ACHN (cell line): Measurements from ENCODE around the gene APBB2.
A peak's percentile ranks its signal among the peaks of the same experiment; 100 is the strongest.

Experiments
- DNase-seq: peaks from one replicate; pipeline ENCODE4 v3.0.0-alpha.2; 2015
- in situ Hi-C: cut with HindIII; loops from 2 replicates; pipeline ENCODE4 v1.10.0; 2017; ENCODE audit warnings: low sequenced_read_pairs, low pct_ligation_motif_present, low pct_unique_long_range_greater_than_20kb

Gene APBB2

DNA sequence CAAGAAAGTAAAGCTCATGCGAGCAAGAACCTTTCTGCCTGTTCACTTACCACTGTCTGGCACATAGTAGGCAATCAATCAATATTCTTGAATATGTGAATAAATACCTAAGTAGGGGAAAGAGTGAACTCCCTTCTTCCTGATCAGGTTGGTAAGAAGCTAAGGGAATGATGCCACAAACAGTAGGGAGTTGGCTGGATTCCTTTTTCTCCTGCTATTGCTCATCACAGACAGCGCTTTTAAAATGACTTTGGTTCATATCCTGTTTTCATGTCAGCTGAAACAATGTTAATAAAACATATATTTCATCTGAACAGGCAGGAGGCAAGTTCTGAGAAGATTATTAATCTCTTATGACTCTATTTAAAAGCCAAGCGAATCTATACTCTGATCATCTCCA, 365.4 kb downstream of the APBB2 start:
- no peak for DNase-seq
- in situ Hi-C loops = no loop called here

DNA sequence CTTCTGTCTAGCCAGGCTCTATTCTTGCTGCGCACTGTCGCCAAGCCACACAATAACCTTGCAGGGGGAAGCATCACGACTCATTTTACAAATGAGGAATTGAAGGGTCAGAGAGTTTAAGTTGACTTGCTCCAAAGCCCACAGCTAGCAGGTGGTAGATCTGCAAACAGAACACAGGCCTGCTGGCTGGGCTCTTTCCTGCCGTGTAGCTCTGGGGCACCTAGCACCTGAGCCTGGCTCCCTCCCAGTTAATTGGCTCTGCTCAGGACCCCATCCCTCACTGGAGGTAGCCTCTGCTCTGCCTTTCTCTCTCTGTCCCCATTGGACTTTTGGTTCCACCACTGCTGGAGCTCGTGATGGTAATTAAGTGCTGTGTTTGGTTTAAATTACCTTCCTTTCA, 366.1 kb downstream of the APBB2 start:
- in situ Hi-C loops = no loop called here
- no peak for DNase-seq

DNA sequence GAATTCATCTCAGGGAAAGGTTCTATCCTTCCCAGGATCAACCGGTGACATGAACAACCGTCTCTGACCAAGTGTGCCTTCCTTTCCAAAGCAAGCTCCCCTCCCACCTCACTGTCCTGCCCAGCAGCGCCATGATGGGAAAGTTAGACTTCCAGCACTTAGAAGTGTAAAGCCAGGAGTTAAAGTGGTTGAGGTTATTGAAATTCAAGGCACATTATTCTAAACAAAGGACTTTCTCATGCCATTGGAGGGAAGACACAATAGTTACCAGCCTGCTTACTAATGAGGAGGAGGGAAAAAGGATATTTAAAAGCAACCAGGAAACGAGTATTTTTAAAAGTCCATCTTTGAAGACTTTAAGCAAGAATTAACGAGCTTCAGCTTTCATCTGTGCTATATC, 367.8 kb downstream of the APBB2 start:
- DNase-seq = no peak

DNA sequence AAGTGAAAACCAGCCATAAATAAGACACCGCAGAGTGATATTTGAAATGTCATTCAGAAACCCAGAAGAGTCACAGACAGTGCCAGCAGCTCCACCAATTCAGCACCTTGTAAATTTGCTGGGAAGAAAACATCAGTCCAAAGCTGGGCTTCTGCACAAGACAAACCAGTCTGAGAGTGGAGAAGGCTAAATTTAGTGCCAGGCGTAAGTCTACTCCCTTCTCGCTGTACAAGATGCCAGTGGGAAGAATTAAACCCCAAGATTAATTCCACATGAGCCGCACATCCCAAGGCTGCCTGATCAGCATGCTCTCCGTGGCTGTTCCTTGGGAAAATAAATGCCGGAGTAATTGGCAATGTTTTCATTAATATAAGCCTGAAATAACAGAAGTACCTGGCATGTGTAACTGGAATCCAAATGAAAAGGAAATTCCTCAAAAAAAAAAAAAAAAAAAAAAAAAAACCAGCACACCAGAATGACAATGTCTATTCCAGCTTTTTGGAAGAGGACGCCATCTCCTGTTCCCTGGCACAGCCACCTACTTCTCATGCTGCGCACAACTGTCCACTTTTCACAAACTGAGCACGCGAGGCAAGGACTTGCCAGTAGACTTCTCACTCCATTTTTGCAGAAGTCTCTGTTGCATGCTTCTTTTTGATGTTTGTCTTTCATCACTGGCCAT, 369.0 kb downstream of the APBB2 start:
- in situ Hi-C loops = no loop called here
- DNase-seq = no peak

More for the DNA sequence above, 367.8 kb downstream of the APBB2 start:
- in situ Hi-C loops = no loop called here

DNA sequence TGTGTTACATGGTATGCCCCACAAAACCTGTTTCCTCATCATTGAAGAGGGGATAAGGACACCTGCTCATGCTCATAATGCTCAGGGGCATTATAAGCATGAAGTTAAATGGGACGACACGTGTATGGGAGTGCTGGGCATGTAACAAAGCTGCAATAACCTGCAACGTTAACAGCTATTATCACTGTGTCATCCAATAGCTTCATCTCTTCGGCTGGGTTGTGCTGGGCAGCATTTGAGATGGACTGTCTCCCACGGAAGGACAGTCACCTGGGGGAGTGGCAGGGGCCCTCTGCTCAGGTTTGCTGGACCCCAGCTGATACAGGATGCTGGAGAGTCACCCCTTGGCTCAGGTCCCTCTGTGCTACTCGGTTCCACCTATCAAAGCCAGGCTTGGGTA, 370.1 kb downstream of the APBB2 start:
- in situ Hi-C loops = no loop called here
- DNase-seq = no peak

DNA sequence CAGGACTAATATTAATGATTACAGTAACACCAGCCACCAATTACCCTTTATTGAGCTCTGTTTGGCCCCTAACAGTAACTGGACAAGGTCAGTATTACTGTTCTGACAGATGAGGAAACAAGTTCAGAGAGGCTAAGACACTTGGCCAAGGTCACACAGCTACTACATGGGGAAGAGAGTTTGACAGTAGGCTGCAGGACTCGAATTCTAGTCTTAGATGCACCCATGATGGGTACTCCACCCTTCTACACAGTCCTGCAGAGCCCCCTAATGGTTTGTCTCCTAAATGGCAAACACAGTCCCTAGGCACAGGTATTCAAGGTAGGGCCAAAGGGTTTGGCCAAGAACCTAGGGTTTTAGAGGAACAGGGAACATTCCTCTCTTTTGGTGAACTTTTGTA, 370.6 kb downstream of the APBB2 start:
- DNase-seq = peak; percentile 17
- in situ Hi-C loops = no loop called here

DNA sequence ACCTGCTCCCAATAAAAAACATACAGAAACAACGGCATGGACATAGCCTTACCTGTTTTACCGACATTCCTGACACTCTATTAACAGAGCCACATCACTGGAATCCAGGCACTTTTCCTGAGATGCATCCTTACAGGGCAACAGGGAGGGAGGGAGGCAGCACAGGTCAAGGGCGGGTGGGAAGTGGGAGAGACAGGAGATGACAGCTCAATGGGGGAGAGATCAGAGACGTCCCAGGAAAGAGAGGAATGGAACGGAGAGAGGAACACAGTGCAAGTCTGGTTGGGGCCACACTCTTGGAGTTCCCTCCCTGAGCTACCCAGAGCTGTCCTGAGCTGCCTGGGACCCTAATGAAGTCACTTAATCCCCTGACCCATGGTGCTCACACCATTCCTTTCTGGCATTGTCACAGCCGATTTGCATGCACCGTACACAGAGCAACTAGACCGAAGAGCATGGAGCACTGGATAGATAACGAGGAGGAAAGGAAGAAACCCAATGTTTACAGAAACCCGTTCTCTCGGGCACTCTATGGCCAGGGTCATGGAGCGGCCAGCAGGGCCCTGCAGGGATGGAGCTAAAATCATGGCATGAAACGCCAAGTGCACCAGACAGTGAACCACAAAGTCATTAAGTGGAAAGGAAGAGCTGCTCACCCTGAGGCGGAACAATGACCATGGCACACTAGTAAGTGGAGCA, 371.5 kb downstream of the APBB2 start:
- no peak for DNase-seq
- in situ Hi-C loops = no loop called here

DNA sequence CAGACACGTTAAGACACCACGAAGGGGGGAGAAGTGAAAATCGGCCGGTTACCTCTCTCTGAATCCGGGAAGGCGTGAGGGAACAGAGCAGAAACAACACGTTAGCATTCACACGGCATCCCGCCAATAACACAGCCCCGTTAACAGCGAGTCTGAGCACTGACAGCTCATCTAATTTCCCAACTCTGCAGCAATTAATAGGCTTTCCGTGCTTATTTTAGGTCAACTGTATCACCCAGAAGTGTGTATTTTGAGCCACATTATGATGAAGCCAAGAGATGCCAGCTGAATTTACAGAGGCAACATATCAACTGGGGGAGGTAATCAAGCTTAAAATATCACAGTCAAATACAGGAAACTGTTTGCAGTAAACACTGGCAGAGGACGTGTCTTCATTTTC, 372.0 kb downstream of the APBB2 start:
- in situ Hi-C loops = no loop called here
- DNase-seq = no peak

DNA sequence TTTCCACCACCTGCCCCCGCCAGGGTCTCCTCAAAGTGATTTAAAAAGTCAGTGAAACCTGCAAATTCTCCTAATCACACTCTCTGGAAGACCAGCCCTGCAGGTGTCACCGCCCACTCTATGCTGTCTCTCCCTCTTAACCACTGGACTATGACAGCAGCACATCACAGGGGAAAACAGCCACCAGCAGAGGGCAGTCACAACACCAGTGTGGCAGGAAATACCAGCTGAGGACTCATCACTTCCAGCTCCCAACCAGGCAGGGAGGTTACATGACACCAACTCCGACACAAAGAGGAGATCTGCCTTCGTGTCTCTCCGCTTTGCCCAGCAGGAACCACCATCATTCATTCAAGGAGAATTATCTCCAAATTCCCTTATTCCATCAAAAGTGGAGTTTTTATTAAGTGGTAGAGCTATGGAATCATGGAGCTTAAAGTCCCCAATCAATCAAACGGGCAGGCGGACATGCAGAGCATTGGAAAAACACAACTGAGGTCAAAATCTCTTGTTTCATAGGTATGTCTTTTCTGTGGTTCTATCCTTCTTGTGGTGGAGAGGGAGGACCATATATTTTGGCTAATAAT, 373.3 kb downstream of the APBB2 start:
- peak; percentile 85 for DNase-seq
- in situ Hi-C loops = no loop called here

DNA sequence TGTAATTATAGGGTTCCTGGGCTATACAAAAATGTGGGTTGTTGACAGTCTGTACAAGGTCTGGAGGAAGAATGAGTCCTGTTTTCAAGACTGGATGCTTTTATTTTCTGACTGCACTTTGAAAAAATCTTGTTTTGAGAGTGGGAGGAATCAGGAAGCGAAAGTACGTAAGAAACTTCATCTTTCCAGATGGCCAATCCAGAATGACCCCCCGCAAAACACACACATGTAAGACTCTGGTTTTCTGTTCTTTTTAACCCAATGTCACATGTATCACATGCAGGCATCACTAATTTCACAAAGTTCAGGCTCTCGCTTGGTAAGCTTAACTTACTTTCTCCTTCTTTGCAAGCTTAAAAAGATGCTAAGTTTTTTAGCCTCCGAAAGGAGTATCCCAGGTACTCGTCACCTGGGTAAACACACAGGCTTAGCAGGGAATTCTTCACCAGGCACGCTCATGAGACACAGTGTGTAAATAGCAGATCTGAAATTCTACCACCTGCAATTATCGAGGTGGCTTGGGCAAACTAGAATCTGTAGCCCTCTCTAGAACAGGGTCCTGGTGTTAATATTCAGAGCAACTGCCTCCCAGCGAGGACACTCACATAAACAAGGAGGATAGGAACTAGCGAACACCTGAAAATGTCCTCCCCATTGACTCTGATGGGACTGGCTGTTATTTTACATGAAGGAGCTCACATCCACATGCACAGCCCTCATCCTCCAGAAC, 373.9 kb downstream of the APBB2 start:
- no peak for DNase-seq
- in situ Hi-C loops = no loop called here

DNA sequence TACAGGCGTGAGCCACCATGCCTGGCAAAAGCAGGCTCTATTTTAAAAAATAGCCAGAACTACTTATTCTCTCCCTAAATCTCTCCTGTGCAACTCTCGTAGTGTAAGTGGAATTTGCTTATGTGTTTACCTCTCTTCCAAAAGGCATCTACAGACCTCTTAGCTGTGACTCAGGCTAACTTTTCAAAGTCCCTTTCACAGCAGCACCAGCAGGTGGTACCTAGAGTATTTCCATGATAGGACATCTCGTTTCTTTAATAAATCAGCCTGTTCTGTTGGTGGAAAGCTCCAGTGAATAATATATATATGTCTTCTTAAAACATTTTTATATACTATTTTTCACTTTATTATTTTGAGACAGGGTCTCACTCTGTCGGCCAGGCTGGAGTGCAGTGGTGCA, 375.6 kb downstream of the APBB2 start:
- DNase-seq = no peak
- in situ Hi-C loops = no loop called here

DNA sequence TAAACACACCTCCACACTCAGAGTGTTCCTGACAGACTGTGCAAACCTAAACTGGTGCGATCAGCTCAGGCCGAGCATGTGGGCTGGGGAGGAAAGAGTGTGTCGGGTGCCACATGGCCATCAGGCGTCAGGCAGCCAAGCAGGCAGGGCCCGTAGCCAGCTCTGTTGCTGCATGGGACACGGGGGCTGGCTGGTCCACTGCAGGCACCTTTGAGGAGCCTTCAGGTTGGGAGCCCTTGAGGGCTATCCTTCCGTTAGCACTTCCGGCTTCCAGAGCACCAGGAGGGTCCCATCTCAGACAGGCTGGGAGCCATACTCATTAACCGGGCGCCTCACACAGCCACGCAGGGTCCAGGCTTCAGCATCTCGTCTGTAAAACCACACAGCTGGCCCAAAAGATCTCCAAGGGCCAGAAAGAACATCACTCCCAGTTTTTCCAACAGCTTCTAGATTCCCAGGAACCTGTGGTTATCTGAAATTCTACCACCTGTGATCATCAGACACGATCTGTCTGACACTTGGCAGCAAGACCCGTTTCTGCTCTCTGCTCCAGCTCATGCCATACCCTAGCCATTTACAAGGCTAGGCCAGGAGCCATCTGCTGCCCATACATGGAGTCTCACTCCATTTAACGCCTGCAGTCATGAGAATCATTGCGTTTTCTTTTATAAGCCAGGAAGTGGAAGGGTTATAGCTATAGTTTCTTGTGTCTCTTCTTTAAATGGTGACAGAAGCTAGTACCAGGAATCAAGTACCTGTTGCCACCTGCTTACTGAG, 377.1 kb downstream of the APBB2 start:
- no peak for DNase-seq
- in situ Hi-C loops = no loop called here

DNA sequence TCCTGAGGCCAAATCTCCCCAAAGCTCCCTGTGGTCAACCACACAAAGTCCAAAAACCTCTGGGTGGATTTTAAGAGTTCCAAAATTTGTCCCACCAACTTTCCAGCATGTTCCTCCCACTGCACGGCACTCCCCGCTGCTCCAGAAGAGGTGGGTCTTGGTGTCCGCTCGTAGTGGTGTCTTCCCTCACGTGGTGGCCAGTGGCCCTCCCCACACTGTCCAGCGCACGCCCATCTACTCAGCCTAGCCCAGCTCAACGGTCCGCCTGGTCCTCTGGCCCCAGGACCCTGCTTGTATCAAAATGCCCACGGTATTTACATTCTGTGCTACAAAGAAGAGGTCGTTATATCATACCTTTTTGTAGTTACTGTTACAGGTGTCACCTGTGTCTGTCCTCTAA, 381.1 kb downstream of the APBB2 start:
- no peak for DNase-seq

DNA sequence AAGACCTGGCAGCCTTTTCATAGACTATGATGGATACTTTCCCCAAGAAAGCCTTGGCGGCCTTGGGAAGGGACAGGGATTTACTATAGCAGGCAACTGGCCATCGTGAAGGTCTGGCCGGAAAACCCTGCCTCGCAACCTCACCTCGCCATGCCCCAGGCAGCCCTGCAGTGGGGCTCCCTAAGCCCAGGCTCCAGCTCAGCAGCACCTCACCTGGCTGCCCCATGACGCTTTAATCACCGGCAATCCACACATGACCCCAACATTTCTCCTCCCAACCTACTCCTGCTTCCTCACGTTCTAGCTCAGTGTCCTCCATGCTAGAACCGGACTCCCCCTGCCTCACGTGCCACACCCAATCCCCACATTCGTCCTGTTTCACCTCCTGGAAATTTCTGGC, 382.2 kb downstream of the APBB2 start:
- in situ Hi-C loops = no loop called here
- DNase-seq = no peak

More for the DNA sequence above, 381.1 kb downstream of the APBB2 start:
- in situ Hi-C loops = no loop called here

DNA sequence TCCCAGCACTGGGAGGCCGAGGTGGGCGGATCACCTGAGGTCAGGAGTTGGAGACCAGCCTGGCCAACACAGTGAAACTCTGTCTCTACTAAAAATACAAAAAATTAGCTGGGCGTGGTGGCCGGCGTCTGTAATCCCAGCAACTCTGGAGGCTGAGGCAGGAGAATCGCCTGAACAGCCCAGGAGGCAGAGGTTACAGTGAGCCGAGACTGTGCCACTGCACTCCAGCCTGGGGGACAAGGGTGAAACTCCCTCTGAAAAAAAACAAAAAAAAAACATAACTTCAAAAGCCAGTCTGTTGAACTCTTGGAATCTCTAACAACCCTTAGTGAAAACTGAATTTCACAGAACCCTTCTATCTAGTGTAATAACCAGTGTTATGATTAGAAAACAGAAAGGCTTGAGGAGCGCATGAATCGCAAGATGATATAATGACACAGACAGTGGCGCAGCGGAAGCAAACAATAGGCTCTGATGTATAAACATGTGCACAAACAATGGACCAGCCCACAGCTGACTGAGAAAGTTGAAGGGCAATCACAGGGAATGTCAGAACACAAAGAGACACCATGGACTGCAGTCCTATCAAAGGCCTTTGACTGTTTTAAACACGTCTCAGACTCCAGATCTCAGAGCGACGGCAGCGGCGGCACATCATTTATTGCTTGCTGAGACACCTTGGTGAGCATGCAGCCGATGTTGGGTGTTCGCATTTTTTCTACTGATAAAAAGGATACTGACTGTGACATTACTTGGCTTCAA, 383.0 kb downstream of the APBB2 start:
- in situ Hi-C loops = no loop called here
- DNase-seq = no peak

DNA sequence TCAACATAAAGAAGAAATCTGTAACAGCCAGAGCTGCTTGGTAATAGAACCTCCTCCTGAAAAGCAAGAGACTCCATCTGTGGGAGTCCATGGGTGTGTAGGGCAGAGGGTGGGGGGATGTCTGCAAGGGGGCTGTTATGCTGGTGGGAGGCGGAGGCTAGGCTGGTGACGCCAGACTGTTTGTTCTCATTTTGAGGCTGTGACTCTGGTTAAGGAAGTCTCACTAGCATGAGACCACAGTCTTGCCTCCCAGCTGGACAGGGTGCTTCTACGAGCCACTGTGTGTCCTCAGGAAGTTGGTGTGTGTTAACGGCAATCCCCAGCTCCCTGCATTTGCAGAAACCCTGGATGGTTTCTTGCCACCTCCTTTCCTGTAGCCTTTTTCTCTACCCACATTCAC, 384.8 kb downstream of the APBB2 start:
- in situ Hi-C loops = no loop called here
- DNase-seq = no peak

DNA sequence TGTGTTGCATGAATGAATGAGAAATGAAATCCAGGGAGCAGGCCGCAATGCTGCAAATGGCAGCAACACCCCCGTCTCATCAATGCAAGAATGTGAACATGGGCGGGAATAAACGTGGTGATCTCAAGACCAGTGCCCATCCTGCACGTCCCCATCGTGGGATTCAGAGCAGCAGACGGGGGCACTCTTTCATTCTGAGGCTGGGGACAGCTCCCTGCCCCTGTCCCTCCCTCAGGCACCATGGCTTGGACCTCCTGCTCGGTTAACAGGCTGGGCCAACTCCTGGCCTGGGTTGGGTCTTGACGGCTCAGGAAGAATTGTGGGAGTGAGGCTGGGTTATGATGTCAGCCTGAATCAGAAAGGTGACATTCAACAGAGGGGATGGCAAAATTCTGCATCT, 385.7 kb downstream of the APBB2 start:
- DNase-seq = no peak
- in situ Hi-C loops = no loop called here

DNA sequence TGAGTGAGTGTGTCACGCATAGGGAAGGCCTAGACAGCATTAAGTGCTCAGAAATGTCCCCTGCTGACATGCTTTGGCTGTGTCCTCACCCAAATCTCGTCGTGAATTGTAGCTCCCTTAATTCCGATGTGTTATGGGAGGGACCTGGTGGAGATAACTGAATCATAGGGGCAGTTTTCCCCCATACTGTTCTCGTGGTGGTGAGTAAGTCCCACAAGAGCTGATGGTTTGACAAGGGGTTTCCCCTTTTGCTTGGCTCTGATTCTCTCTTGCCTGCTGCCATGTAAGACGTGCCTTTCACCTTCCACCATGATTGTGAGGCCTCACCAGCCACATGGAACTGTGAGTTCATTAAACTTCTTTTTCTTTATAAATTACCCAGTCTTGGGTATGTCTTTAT, 386.6 kb downstream of the APBB2 start:
- DNase-seq = no peak

More for the DNA sequence above, 386.6 kb downstream of the APBB2 start:
- in situ Hi-C loops = no loop called here
